Fibroblast of the conjunctiva (primary cell): Measurements from ENCODE around the gene AGAP1.
A peak's percentile ranks its signal among the peaks of the same experiment; 100 is the strongest.

Experiments used
- DNase-seq: peaks from one replicate; pipeline ENCODE4 v3.0.0-alpha.2; 2010; ENCODE audit warnings: low read depth

Gene AGAP1

GRCh38 chr2:236173729-236174607 lies 680.1 kb downstream of the AGAP1 start:
- no peak for DNase-seq

DNA sequence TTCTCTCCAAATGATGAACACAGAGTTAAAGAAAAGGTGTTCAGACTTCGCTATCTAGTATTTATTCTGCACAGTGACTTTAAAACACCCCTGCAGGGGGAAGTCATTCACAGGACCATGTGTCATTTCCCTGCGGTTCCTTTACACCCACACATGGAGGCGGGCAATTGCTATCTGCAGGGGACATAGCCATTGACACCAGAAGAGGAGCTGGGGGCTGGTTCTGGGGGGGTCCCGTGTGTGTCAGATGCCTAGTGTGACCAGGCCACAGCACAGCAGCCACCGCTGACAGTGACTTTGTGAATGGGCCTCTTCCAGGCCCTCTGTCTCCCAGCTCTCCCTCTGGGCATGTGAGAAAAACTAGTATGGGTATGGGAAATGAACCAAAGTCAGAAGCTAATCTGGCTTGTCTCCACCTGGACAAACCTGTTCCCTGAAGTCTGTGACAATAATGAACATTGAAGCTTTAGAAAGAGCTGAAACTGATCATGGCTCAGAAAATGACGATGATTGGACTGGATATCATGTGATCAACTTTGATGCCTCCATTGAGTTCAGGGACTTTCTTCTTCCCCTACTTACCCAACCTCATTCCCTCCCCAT lies 681.8 kb downstream of the AGAP1 start:
- DNase-seq, result no peak

- no peak for DNase-seq
These were observed 682.6 kb downstream of the AGAP1 start for GRCh38 chr2:236176417-236176816.

DNA sequence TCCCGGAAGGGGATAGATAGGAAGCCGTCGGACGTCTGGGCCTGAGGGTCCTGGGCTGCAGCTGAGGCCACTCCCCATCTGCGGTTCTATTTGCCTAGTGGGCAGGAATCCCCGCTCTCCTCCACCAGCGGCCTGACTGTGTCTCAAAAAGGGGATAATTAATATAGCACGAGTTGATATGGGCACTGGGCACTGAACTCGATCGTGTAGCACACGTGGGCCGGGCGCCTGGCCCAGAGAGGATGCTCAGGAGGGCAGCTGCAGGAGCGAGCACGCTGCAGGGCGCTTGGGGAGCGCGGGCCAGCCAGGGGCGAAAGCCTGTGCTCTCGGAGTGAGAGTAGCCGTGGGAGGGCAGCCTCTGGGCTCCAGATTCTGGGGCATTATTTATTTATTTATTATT lies 683.1 kb downstream of the AGAP1 start:
- DNase-seq, result no peak

GRCh38 chr2:236177604-236177966 lies 683.7 kb downstream of the AGAP1 start:
- DNase-seq, result no peak

GRCh38 chr2:236177967-236178889 lies 684.4 kb downstream of the AGAP1 start:
- DNase-seq, result no peak

- no peak for DNase-seq
These were observed 685.0 kb downstream of the AGAP1 start for GRCh38 chr2:236178890-236179235.

GRCh38 chr2:236179236-236180075 lies 685.6 kb downstream of the AGAP1 start:
- DNase-seq, result no peak

DNA sequence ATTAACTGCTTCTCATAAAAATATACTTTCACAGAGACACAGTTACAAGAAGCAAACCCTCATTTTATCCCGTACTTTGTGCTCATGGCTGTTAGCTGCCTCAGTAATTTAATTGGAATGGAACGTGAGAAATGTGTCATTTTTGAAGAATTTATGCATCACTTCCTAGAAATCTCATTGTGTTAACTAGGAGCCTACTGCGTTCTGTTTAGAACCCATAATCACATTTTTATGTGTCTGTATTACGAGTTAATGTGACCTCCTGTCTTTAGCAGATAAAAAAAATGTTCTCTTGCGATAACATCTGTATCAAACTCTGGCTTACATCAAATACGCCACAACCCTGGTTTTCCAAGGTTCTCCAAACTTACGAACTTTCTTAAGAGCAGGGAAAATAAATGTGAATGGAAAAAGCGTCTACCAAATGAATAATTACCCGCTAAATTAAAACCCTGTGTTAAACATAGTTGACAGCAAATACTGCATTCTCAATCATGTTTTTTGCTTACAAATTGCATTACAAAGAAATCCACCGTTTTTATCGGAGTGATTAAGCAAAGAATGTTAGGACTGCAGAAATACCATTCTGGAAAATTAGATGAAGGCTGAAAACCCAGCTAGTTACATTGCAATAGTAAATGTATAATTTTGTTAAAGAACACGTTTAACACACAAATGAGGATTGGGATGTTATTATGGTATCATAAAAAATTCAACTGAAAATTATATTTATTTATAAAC lies 686.4 kb downstream of the AGAP1 start:
- DNase-seq, result no peak

GRCh38 chr2:236180831-236181453 lies 687.1 kb downstream of the AGAP1 start:
- DNase-seq, result peak; percentile 49
